IPS-15b (cell line): ENCODE results near the gene TMEM44.

Experiments
- H3K27me3 ChIP-seq: one replicate; pipeline ENCODE4 v1.6.1; 2013; ENCODE audit warnings: low read length; ENCODE audit not compliant: control insufficient read depth, insufficient read depth
- H3K36me3 ChIP-seq: one replicate; pipeline ENCODE4 v1.6.1; 2013; ENCODE audit warnings: low read length; ENCODE audit not compliant: control insufficient read depth, insufficient read depth
- H3K4me1 ChIP-seq: one replicate; pipeline ENCODE4 v1.6.1; 2013; ENCODE audit warnings: mild to moderate bottlenecking, low read length; ENCODE audit not compliant: control insufficient read depth, insufficient read depth
- H3K4me3 ChIP-seq: one replicate; pipeline ENCODE4 v1.5.1; 2013; ENCODE audit warnings: low read depth, low read length
- H3K9ac ChIP-seq: one replicate; pipeline ENCODE4 v1.6.1; 2013; ENCODE audit warnings: low read depth, mild to moderate bottlenecking, low read length
- H3K9me3 ChIP-seq: one replicate; pipeline ENCODE4 v1.6.1; 2013; ENCODE audit warnings: mild to moderate bottlenecking, low read length; ENCODE audit not compliant: control insufficient read depth, insufficient read depth

Gene TMEM44

GRCh38 chr3:194620196-194620595 is 13.0 kb downstream of the TMEM44 start:
- no peak overlapping the region for H3K9ac ChIP-seq
- no peaks in the 10 kb centered on the region for H3K9me3 ChIP-seq
- H3K4me3 ChIP-seq, result no peak overlapping the region
- peaks cover 6% of the 10 kb centered on the region for H3K36me3 ChIP-seq
- H3K4me1 ChIP-seq, result no peaks in the 10 kb centered on the region
- no peaks in the 10 kb centered on the region for H3K27me3 ChIP-seq

- H3K36me3 ChIP-seq, result peaks cover 3% of the 10 kb centered on the region
- no peak overlapping the region for H3K9ac ChIP-seq
- H3K27me3 ChIP-seq, result no peaks in the 10 kb centered on the region
- no peak overlapping the region for H3K4me3 ChIP-seq
- no peaks in the 10 kb centered on the region for H3K4me1 ChIP-seq
- H3K9me3 ChIP-seq, result no peaks in the 10 kb centered on the region
These were observed 13.5 kb downstream of the TMEM44 start for GRCh38 chr3:194619741-194620140.

DNA sequence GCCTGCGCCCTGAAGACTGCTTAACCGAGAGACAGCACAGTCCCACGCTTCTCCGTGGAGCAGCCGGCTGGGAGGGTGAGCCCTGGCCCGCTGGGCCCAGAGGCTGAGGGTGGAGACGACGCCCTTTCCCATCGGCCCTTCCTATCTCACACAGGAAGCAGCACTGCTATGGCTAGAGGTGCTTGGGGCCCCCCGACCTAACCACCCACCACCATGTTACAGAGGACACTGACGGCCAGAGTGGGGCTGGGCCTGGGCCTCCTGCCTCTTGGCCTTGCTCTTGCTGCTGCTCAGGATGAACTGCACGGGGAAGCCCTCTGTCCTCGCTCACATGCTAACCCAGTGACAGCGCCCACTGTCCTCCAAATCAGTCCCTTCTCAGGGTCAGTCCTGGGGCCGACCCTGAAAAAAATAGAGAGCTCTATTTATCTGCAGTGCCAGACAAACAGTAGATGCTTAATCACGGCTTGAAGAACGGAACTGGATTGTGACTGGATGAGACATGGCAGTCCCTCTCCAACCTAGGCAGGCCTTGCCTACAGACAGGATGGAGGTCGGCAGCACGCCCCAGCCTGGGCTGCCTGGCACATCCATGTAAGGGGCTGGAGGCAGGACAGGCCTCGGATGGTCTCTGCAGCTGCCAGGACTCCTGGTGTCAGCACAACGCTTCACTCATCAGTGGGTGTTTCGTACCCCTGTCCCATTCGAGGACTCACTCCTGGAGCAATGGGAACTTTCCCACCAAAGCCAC is 14.2 kb downstream of the TMEM44 start:
- no peak overlapping the region for H3K4me3 ChIP-seq
- no peak overlapping the region for H3K9ac ChIP-seq
- peaks cover 3% of the 10 kb centered on the region for H3K36me3 ChIP-seq
- no peaks in the 10 kb centered on the region for H3K27me3 ChIP-seq
- H3K9me3 ChIP-seq, result no peaks in the 10 kb centered on the region
- H3K4me1 ChIP-seq, result no peaks in the 10 kb centered on the region

DNA sequence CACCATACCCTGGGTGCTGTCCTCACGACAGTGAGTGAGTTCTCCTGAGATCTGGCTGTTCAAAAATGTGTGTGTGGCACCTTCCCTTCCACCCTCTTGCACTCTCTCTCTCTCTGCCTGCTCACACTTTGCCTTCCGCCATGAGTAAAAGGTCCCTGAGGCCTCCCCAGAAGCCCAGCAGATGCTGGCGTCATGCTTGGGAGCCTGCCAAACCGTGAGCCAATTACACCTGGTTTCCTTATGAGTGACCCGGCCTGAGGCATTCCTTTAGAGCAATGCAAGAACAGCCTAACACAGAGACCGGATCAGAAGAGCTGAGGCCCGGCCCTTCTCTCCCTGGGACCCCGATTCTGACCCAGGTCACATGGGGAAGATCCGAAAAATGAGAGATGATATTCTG is 15.4 kb downstream of the TMEM44 start:
- Histone ChIP-seq H3K9me3 (no peaks in the 10 kb centered on the region), H3K36me3 (peaks cover 3% of the 10 kb centered on the region), H3K4me3 (no peak overlapping the region), H3K27me3 (no peaks in the 10 kb centered on the region), H3K9ac (no peak overlapping the region), H3K4me1 (no peaks in the 10 kb centered on the region)

GRCh38 chr3:194617143-194617671 is 16.0 kb downstream of the TMEM44 start:
- H3K36me3 ChIP-seq, result peaks cover 3% of the 10 kb centered on the region
- no peak overlapping the region for H3K9ac ChIP-seq
- H3K9me3 ChIP-seq, result no peaks in the 10 kb centered on the region
- H3K27me3 ChIP-seq, result no peaks in the 10 kb centered on the region
- H3K4me1 ChIP-seq, result no peaks in the 10 kb centered on the region
- no peak overlapping the region for H3K4me3 ChIP-seq

- H3K4me1 ChIP-seq, result no peaks in the 10 kb centered on the region
- no peaks in the 10 kb centered on the region for H3K9me3 ChIP-seq
- no peaks in the 10 kb centered on the region for H3K27me3 ChIP-seq
- no peaks in the 10 kb centered on the region for H3K36me3 ChIP-seq
- no peak overlapping the region for H3K4me3 ChIP-seq
- no peak overlapping the region for H3K9ac ChIP-seq
These were observed 18.0 kb downstream of the TMEM44 start for GRCh38 chr3:194615226-194615625.

GRCh38 chr3:194612221-194612620 is 21.0 kb downstream of the TMEM44 start:
- H3K9me3 ChIP-seq, result no peaks in the 10 kb centered on the region
- no peaks in the 10 kb centered on the region for H3K36me3 ChIP-seq
- H3K4me3 ChIP-seq, result no peak overlapping the region
- no peak overlapping the region for H3K9ac ChIP-seq
- H3K27me3 ChIP-seq, result no peaks in the 10 kb centered on the region
- no peaks in the 10 kb centered on the region for H3K4me1 ChIP-seq

DNA sequence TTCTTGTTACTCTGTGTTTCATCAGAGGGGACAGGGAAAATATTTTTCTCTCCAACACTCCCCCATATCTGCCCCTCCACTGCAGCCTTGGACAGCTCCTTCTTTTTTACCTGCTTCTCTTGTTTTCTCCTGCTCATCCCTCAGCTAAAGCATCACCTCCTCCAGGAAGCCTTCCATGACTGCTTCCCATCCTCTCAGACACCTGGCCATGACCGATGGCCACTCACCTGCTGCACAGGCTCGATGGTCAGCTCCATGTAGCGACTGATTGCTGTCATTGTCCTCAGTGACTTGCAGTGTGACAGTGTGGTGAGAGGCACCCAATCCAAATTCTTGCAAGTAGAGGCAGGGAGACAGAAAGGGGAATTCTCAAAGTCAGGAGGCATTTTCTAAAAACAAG is 22.5 kb downstream of the TMEM44 start:
- H3K4me3 ChIP-seq, result no peak overlapping the region
- no peaks in the 10 kb centered on the region for H3K36me3 ChIP-seq
- H3K9ac ChIP-seq, result no peak overlapping the region
- no peaks in the 10 kb centered on the region for H3K4me1 ChIP-seq
- no peaks in the 10 kb centered on the region for H3K9me3 ChIP-seq
- no peaks in the 10 kb centered on the region for H3K27me3 ChIP-seq

GRCh38 chr3:194609601-194610000 is 23.6 kb downstream of the TMEM44 start:
- Histone ChIP-seq H3K4me3 (no peak overlapping the region), H3K27me3 (no peaks in the 10 kb centered on the region), H3K9me3 (no peaks in the 10 kb centered on the region), H3K9ac (no peak overlapping the region), H3K36me3 (no peaks in the 10 kb centered on the region), H3K4me1 (no peaks in the 10 kb centered on the region)

DNA sequence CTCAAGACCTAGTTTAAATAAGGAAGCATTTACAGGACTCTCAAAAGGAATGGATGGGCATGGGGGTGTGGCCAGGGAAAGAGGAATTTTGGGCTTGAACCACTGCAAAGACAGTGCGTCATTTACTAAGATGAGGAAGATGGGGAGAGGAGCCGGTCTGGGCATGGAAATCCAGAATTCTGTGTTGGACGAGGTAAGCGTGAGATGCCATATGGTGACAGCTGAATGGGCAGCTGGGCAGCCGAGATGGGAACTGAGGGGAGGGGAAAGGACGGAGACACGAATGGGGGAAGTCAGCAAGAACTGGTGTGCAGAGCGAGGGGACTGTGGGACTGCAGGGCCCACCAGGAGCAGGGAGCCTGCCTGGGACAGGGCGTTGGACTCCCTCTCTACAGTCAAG is 24.2 kb downstream of the TMEM44 start:
- Histone ChIP-seq H3K36me3 (no peaks in the 10 kb centered on the region), H3K9ac (no peak overlapping the region), H3K9me3 (no peaks in the 10 kb centered on the region), H3K4me1 (no peaks in the 10 kb centered on the region), H3K4me3 (no peak overlapping the region), H3K27me3 (no peaks in the 10 kb centered on the region)

GRCh38 chr3:194607592-194608389 is 25.4 kb downstream of the TMEM44 start:
- H3K9ac ChIP-seq, result no peak overlapping the region
- no peak overlapping the region for H3K4me3 ChIP-seq

DNA sequence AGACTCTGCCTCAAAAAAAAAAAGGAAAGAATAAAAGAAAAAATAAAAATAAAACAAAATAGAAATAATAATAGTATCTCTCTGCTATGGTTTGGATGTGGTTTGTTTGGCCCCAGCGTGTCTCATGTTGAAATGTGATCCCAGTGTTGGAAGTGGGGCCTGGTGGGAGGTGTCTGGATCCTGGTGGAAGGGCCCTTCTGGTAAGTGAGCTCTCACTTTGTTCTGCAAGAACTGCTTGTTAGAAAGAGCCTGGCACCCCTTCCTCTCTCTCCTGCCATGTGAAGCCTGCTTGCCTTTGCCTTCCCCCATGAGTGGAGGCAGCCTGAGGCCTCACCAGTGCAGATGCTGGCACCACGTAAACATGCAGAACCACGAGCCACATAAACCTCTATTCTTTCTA is 26.3 kb downstream of the TMEM44 start:
- no peaks in the 10 kb centered on the region for H3K27me3 ChIP-seq
- H3K4me1 ChIP-seq, result no peaks in the 10 kb centered on the region
- no peaks in the 10 kb centered on the region for H3K9me3 ChIP-seq
- H3K36me3 ChIP-seq, result no peaks in the 10 kb centered on the region
- H3K4me3 ChIP-seq, result no peak overlapping the region
- H3K9ac ChIP-seq, result no peak overlapping the region

More at GRCh38 chr3:194607592-194608389, 25.4 kb downstream of the TMEM44 start:
- Histone ChIP-seq H3K36me3 (no peaks in the 10 kb centered on the region), H3K27me3 (no peaks in the 10 kb centered on the region), H3K9me3 (no peaks in the 10 kb centered on the region), H3K4me1 (no peaks in the 10 kb centered on the region)
